ENCODE results near the gene SMOC2.

- no peak for TF ChIP-seq POLR2A (IDR thresholded peaks at IDR 0.05; ENCODE audit: low read depth)
- no peak for TF ChIP-seq CTCF (IDR thresholded peaks at IDR 0.05)
These were observed 199.8 kb downstream of the SMOC2 start for GRCh38 chr6:168640768-168641167.
